ENCODE results near the gene ZNF180. TPM values are rescaled to one million over a fixed set of nuclear protein-coding genes. Genes with fewer than 3 reads are reported as not detected.

Gene ZNF180
- total RNA-seq, 2 experiments from 2014 or later: 8.6 to 14.2 TPM

- no TSS peak for BruUV-seq (replicated peaks)
- Histone ChIP-seq H3K9me3 (ENCODE audit: low read length) (no peaks in the 10 kb centered on the region), H3K4me3 (ENCODE audit: low read depth, low read length, poor library complexity, severe bottlenecking) (no peak overlapping the region), H3K36me3 (ENCODE audit: insufficient read depth, low read length) (no peaks in the 10 kb centered on the region), H3K4me2 (ENCODE audit: low read length) (no peak overlapping the region), H4K20me1 (ENCODE audit: insufficient read depth, low read length) (no peaks in the 10 kb centered on the region), H3K27ac (ENCODE audit: low read depth, low read length, poor library complexity, severe bottlenecking) (no peak overlapping the region), H2AFZ (ENCODE audit: low read length) (no peak overlapping the region), H3K79me2 (ENCODE audit: insufficient read depth, low read depth, low read length) (no peaks in the 10 kb centered on the region), H3K9me2 (ENCODE audit: insufficient read depth, low read length) (no peaks in the 10 kb centered on the region), H3K4me1 (ENCODE audit: insufficient read depth, low read length, poor library complexity, severe bottlenecking) (no peaks in the 10 kb centered on the region)
- CTCF ChIA-PET (ENCODE audit: unreplicated experiment): no interaction called here
- DNase-seq (ENCODE audit: low spot score): peak; percentile 31
- POLR2A ChIA-PET: no interaction called here
- peak; percentile 75 for TF ChIP-seq CTCF (conservative IDR thresholded peaks at IDR 0.05; ENCODE audit: low read length)
- no peak for TF ChIP-seq EZH2phosphoT487 (IDR thresholded peaks at IDR 0.05; ENCODE audit: borderline replicate concordance, low read depth, low read length)
- intact Hi-C loops (cut with micrococcal nuclease; ENCODE audit: unreplicated experiment): no loop called here
Measured at GRCh38 chr19:44512326-44513298, 12.3 kb upstream of the ZNF180 start.

- no peak for DNase-seq (ENCODE audit: low spot score)
- Histone ChIP-seq H3K4me3 (ENCODE audit: low read depth, low read length, poor library complexity, severe bottlenecking) (no peak overlapping the region), H3K4me1 (ENCODE audit: insufficient read depth, low read length, poor library complexity, severe bottlenecking) (no peaks in the 10 kb centered on the region), H3K27ac (ENCODE audit: low read depth, low read length, poor library complexity, severe bottlenecking) (no peak overlapping the region), H3K4me2 (ENCODE audit: low read length) (no peak overlapping the region), H3K9me3 (ENCODE audit: low read length) (no peaks in the 10 kb centered on the region), H2AFZ (ENCODE audit: low read length) (no peak overlapping the region), H3K79me2 (ENCODE audit: insufficient read depth, low read depth, low read length) (no peaks in the 10 kb centered on the region), H3K36me3 (ENCODE audit: insufficient read depth, low read length) (no peaks in the 10 kb centered on the region), H4K20me1 (ENCODE audit: insufficient read depth, low read length) (no peaks in the 10 kb centered on the region), H3K9me2 (ENCODE audit: insufficient read depth, low read length) (no peaks in the 10 kb centered on the region)
- ChIA-PET CTCF (ENCODE audit: unreplicated experiment) (no interaction called here), POLR2A (no interaction called here)
- intact Hi-C loops (cut with micrococcal nuclease; ENCODE audit: unreplicated experiment): no loop called here
- TF ChIP-seq EZH2phosphoT487 (IDR thresholded peaks at IDR 0.05; ENCODE audit: borderline replicate concordance, low read depth, low read length) (no peak), CTCF (conservative IDR thresholded peaks at IDR 0.05; ENCODE audit: low read length) (no peak)
- BruUV-seq (replicated peaks): no TSS peak
Measured at GRCh38 chr19:44509478-44509877, 9.2 kb upstream of the ZNF180 start.

- no peaks in the 10 kb centered on the region for H4K20me1 ChIP-seq (ENCODE audit: insufficient read depth, low read length)
- ChIA-PET POLR2A (no interaction called here), CTCF (ENCODE audit: unreplicated experiment) (no interaction called here)
- peaks cover 19% of the 10 kb centered on the region for H3K79me2 ChIP-seq (ENCODE audit: insufficient read depth, low read depth, low read length)
- H3K9me3 ChIP-seq (ENCODE audit: low read length): peaks cover 38% of the 10 kb centered on the region
- peak overlapping the region; percentile 52 for H3K27ac ChIP-seq (ENCODE audit: low read depth, low read length, poor library complexity, severe bottlenecking)
- DNase-seq (ENCODE audit: low spot score): no peak
- TF ChIP-seq CTCF (conservative IDR thresholded peaks at IDR 0.05; ENCODE audit: low read length) (peak; percentile 53), EZH2phosphoT487 (IDR thresholded peaks at IDR 0.05; ENCODE audit: borderline replicate concordance, low read depth, low read length) (no peak)
- H3K9me2 ChIP-seq (ENCODE audit: insufficient read depth, low read length): no peaks in the 10 kb centered on the region
- peak overlapping the region; percentile 73; the same call in 1 of the 2 replicates for H2AFZ ChIP-seq (ENCODE audit: low read length)
- H3K4me1 ChIP-seq (ENCODE audit: insufficient read depth, low read length, poor library complexity, severe bottlenecking): peaks cover 9% of the 10 kb centered on the region
- peak overlapping the region; percentile 76 for H3K4me2 ChIP-seq (ENCODE audit: low read length)
- H3K36me3 ChIP-seq (ENCODE audit: insufficient read depth, low read length): peaks cover 48% of the 10 kb centered on the region
- no TSS peak for BruUV-seq (replicated peaks)
- peak overlapping the region; percentile 86 for H3K4me3 ChIP-seq (ENCODE audit: low read depth, low read length, poor library complexity, severe bottlenecking)
- intact Hi-C loops (cut with micrococcal nuclease; ENCODE audit: unreplicated experiment): no loop called here
Measured at GRCh38 chr19:44499559-44499958, 763 bp downstream of the ZNF180 start.

All from OCI-LY7 (cell line).